ENCODE results near the gene NDST1.

The NDST1 gene

GRCh38 chr5:150489360-150490295, 18.3 kb upstream of the NDST1 start:
- DNase-seq: no peak

GRCh38 chr5:150490296-150490669, 17.6 kb upstream of the NDST1 start:
- DNase-seq: no peak

- no peak for DNase-seq
Measured at GRCh38 chr5:150490754-150491153, 17.2 kb upstream of the NDST1 start.

GRCh38 chr5:150491876-150492275, 16.1 kb upstream of the NDST1 start:
- no peak for DNase-seq

- DNase-seq: no peak
Measured at GRCh38 chr5:150492621-150493020, 15.3 kb upstream of the NDST1 start.

- DNase-seq: no peak
Measured at GRCh38 chr5:150496098-150496497, 11.8 kb upstream of the NDST1 start.

GRCh38 chr5:150496534-150496933, 11.4 kb upstream of the NDST1 start:
- DNase-seq: no peak

- no peak for DNase-seq
Measured at GRCh38 chr5:150497274-150497988, 10.5 kb upstream of the NDST1 start.

GRCh38 chr5:150497989-150498317, 10.0 kb upstream of the NDST1 start:
- DNase-seq: no peak

GRCh38 chr5:150498501-150498900, 9.4 kb upstream of the NDST1 start:
- no peak for DNase-seq

GRCh38 chr5:150498971-150499370, 9.0 kb upstream of the NDST1 start:
- DNase-seq: no peak

- DNase-seq: no peak
Measured at GRCh38 chr5:150499437-150499956, 8.4 kb upstream of the NDST1 start.

GRCh38 chr5:150500328-150500841, 7.5 kb upstream of the NDST1 start:
- no peak for DNase-seq

- DNase-seq: no peak
Measured at GRCh38 chr5:150500905-150501304, 7.0 kb upstream of the NDST1 start.

- DNase-seq: no peak
Measured at GRCh38 chr5:150502106-150502505, 5.8 kb upstream of the NDST1 start.

GRCh38 chr5:150502847-150503246, 5.1 kb upstream of the NDST1 start:
- DNase-seq: no peak

- no peak for DNase-seq
Measured at GRCh38 chr5:150503386-150503785, 4.5 kb upstream of the NDST1 start.

- no peak for DNase-seq
Measured at GRCh38 chr5:150503977-150504620, 3.8 kb upstream of the NDST1 start.

GRCh38 chr5:150505041-150505511, 2.9 kb upstream of the NDST1 start:
- DNase-seq: no peak

- no peak for DNase-seq
Measured at GRCh38 chr5:150505816-150506215, 2.1 kb upstream of the NDST1 start.

- no peak for DNase-seq
Measured at GRCh38 chr5:150506571-150507473, 1.1 kb upstream of the NDST1 start.

GRCh38 chr5:150508277-150508640, 328 bp downstream of the NDST1 start:
- no peak for DNase-seq
